K562 (cell line): ENCODE data around the gene AP2A2. TPM values are rescaled to one million over a fixed set of nuclear protein-coding genes. Genes with fewer than 3 reads are reported as not detected.

Experiments
- CBX2 ChIP-seq: fragments of 200-600 bp; sonication (generic); IDR thresholded peaks from one replicate; pipeline ENCODE4 v1.6.1; 2012; ENCODE audit warnings: mild to moderate bottlenecking, low read length, inconsistent platforms; ENCODE audit not compliant: insufficient read depth, poor library complexity, severe bottlenecking
- DMBX1 ChIP-seq: fragments of 250-450 bp; sonication (Bioruptor Pico); IDR thresholded peaks from 2 replicates; pipeline ENCODE4 v1.8.0; 2022; ENCODE audit warnings: inconsistent platforms, mild to moderate bottlenecking, moderate library complexity, borderline replicate concordance
- GTF3C2 ChIP-seq: IDR thresholded peaks from 3 replicates; pipeline ENCODE4 v1.6.1; 2011; ENCODE audit warnings: borderline replicate concordance, mild to moderate bottlenecking, moderate library complexity; ENCODE audit not compliant: insufficient read length; ENCODE audit errors: extremely low read depth
- KAT7 ChIP-seq: sonication (generic); formaldehyde crosslinking; IDR thresholded peaks from 2 replicates; pipeline ENCODE4 v1.8.0; 2022; ENCODE audit warnings: missing genetic modification reagents, mild to moderate bottlenecking, borderline replicate concordance
- MYC ChIP-seq, 2 experiments: fragments of 250-450 bp in 1 of 2; sonication (Bioruptor Pico) in 1 of 2; IDR thresholded peaks; 2 replicates each; pipeline versions ENCODE4 v1.5.1 to v1.6.1; 2012 to 2021; ENCODE audit warnings: low read depth in 2 of 2, borderline replicate concordance in 1 of 2, improper control_type of control experiment in 1 of 2, low read length in 1 of 2, mild to moderate bottlenecking in 1 of 2, moderate library complexity in 1 of 2
- NFIC ChIP-seq: fragments of 450-650 bp; IDR thresholded peaks from 2 replicates; pipeline ENCODE4 v1.6.1; 2017; ENCODE audit warnings: mild to moderate bottlenecking, inconsistent platforms
- RB1 ChIP-seq: fragments of 450-650 bp; IDR thresholded peaks from 2 replicates; pipeline ENCODE4 v1.6.1; 2017; ENCODE audit warnings: low read depth, mild to moderate bottlenecking
- TCF7 ChIP-seq: sonication (generic); IDR thresholded peaks from 2 replicates; pipeline ENCODE4 v1.6.1; 2016; ENCODE audit warnings: antibody characterized with exemption, borderline replicate concordance
- TFAM ChIP-seq: fragments of 250-450 bp; sonication (Bioruptor Pico); conservative IDR thresholded peaks from 2 replicates; pipeline ENCODE4 v1.5.0; 2021; ENCODE audit warnings: mild to moderate bottlenecking, moderate library complexity
- TRIM28 ChIP-seq: fragments of 450-650 bp; IDR thresholded peaks from 2 replicates; pipeline ENCODE4 v1.6.1; 2017
- polyA plus RNA-seq, 8 experiments: library from polyadenylated mRNA; depleted of rRNA in 4 of 8; stranded (reverse) in 5 of 8; unstranded in 3 of 8; fragments of >200 nt; fragmentation: Nextera tagmentation in 2 of 8; fragmentation: Illumina TruSeq in 1 of 8; extraction: Ambion mirVana in 2 of 8; extraction: Trizol in 1 of 8; gene quantifications; 2 replicates each; pipeline versions ENCODE4 v1.2.1 to v1.2.3, GENCODE V29; 2011 to 2014; ENCODE audit warnings: inconsistent platforms in 1 of 8, missing spikeins in 1 of 8
- total RNA-seq, 7 experiments: library from RNA; depleted of rRNA in 6 of 7; stranded (reverse); fragments of >200 nt in 6 of 7; fragmentation: Illumina TruSeq in 2 of 7; extraction: Trizol in 2 of 7; gene quantifications; 2 replicates each; pipeline versions ENCODE4 v1.2.1 to v1.2.3, GENCODE V29; 2011 to 2021; ENCODE audit warnings: low replicate concordance in 1 of 7
- TF ChIP-seq, protein P1 (sequence below): fragments of 450-650 bp; IDR thresholded peaks from 2 replicates; pipeline ENCODE4 v1.6.1; 2017; ENCODE audit warnings: mild to moderate bottlenecking, moderate library complexity

Gene AP2A2
- total and polyA plus RNA-seq, 9 of the 15 experiments (the other 6 are each of a cell fraction or from before 2014, with no cell fraction given), result 0.69 to 41.7 (median 15.2) TPM

DNA sequence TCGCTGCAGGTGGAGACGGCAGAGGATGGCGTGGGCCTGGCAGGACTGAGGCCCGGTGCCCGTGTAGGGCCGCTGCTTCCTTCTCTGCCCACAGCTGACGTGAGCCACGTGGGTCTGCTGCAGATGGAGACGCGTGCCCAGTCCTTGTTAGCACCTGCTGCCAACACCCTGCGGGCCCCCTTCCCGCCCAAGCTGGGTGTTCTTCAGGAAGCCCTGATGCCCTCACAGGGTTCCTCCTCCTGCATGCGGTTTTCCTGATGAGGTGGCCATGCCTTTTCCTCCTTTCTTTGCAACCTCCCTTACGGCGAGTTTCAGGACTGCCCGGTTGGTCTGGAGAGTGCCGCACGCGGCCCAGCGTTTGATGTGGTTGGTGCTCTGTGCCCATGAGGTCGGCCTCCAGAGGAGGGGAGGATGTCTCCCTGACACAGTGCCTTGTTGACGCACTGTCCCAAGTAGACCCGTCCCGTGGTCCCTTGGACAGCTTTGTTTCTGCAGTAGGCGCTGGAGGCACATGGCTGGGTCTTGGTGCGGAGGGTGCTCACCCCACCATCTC lies 44.7 kb downstream of the AP2A2 start (continued):
- no peak for TF ChIP-seq GTF3C2
- no peak for TF ChIP-seq MYC (IDR thresholded peaks at IDR 0.05; ENCODE audit: low read depth, low read length)
- TF ChIP-seq MYC (CRISPR knock-in tag; IDR thresholded peaks at IDR 0.05; ENCODE audit: borderline replicate concordance, low read depth), result no peak
- TF ChIP-seq KAT7 (CRISPR knock-in tag), result no peak
- no peak for TF ChIP-seq NFIC
- TF ChIP-seq TFAM, result no peak
- TF ChIP-seq TRIM28, result no peak
- no peak for TF ChIP-seq CBX2
- TF ChIP-seq, protein P1, sequence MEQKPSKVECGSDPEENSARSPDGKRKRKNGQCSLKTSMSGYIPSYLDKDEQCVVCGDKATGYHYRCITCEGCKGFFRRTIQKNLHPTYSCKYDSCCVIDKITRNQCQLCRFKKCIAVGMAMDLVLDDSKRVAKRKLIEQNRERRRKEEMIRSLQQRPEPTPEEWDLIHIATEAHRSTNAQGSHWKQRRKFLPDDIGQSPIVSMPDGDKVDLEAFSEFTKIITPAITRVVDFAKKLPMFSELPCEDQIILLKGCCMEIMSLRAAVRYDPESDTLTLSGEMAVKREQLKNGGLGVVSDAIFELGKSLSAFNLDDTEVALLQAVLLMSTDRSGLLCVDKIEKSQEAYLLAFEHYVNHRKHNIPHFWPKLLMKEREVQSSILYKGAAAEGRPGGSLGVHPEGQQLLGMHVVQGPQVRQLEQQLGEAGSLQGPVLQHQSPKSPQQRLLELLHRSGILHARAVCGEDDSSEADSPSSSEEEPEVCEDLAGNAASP, result no peak
- TF ChIP-seq DMBX1 (CRISPR knock-in tag), result no peak
- TF ChIP-seq RB1, result no peak
- TF ChIP-seq TCF7, result no peak
